Germinal center (tissue), 1 donor: Measurements from ENCODE around the gene NFYC.
A peak's percentile ranks its signal among the peaks of the same experiment; 100 is the strongest.

Source experiments
- DNase-seq: peaks from one replicate; pipeline ENCODE4 v3.0.0; 2012; ENCODE audit warnings: mixed read lengths, low spot score

NFYC gene

DNA sequence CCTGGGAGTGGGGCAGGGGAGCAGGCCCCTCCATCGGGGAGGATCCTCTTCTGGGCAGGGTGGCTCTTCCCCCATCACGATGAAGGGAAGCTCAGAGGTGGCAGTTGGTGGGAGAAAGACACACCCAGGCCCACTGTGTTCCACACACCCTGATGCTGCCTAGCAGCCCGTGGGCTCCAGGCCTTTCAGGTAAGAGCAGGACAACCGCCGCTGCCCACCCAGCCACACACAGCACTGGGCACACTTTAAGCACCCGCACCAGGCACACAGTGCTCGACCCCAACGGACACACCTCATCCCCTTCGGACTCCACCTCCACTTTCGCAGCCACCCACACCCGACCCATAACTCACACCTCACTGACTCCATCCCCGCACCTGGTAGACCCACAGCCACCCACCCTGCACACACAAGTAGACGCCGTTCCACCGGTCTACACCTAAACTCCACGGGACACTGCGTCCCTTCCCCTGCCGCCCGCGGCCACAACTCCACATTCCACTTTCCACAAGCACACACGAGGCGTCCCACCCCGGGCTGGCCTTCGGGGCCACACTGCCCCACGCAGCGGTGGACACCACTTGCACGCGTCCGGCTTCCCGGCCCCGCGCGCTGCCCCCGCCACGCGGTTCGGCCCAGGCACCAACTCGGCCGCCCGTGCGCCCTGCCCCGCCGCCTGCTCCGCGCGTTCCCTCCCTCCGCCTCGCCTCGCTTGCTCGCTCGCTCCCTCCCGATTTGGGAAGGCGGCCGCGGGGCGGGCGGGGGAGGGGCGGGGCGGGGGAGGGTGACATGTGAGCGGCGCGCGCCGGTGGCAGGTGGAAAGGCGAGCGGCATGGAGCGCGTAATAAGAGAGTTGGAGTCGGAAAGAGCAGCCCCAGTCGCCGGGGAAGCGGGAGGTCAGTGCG, 91.7 kb downstream of the NFYC start, which contains the start of gene KCNQ4:
TSS of gene KCNQ4 (plus strand) at position 787 of the 905 bp plus-strand sequence. CDS start 307 bp downstream, outside the sequence.
- DNase-seq = peak; percentile 40

DNA sequence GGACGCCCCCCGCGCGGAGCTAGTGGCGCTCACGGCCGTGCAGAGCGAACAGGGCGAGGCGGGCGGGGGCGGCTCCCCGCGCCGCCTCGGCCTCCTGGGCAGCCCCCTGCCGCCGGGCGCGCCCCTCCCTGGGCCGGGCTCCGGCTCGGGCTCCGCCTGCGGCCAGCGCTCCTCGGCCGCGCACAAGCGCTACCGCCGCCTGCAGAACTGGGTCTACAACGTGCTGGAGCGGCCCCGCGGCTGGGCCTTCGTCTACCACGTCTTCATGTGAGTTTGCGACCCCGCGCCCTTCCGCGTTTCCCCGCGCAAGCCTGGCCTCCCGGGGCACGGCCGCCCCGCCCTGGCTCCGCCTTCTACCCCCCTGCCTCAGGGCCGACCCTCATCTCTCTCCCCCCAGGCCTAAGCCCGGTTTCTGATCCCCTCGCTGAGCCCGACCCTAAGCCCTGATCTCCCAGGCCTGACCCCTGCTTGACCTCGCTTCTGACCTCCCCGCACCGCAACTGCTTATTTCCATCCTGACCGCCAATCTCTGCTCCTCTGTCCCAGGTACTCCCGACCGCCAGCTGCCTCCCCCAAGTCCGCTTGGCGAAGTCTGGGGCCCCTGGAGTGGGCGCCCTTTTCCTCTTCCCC, 92.8 kb downstream of the NFYC start:
- no peak for DNase-seq

DNA sequence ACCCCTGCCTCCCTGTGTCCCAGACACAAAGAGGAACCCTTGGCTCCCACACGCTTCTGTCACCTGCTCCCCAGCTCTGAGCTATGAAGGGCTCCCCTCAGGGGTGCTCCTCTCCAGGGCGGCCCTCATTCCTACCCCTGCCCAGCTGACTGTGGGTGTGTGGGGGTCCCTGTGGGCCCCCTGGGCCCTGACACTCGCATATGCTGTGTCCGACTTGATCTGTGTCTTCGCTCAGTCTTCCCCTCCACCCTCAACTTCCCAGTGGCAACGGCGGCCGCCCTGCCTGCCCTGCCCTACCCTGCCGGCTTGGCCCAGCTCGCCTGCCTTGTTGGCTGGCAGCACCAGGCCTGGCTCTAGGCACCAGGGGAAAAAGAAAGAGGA, 93.3 kb downstream of the NFYC start:
- DNase-seq = no peak

DNA sequence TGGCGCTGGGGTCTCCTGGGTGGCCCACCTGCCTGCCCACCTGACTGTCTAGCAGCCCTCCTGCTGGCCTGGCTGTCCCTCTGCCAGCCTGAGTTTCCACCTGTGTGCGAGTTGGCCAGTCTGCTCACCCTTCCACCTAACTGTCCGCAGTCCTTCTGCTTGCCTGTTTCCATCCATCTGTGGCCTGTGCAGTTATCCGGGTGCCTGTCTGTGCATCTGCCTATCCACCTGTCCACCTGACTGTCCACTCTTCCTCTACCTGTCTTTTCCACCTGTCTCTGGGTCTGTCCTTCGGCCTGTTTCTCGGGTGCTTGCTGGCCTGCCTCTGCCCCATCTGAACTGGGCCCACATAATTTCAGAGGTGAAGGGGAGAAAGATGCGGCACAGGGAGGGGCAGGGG, 93.9 kb downstream of the NFYC start:
- DNase-seq = no peak

DNA sequence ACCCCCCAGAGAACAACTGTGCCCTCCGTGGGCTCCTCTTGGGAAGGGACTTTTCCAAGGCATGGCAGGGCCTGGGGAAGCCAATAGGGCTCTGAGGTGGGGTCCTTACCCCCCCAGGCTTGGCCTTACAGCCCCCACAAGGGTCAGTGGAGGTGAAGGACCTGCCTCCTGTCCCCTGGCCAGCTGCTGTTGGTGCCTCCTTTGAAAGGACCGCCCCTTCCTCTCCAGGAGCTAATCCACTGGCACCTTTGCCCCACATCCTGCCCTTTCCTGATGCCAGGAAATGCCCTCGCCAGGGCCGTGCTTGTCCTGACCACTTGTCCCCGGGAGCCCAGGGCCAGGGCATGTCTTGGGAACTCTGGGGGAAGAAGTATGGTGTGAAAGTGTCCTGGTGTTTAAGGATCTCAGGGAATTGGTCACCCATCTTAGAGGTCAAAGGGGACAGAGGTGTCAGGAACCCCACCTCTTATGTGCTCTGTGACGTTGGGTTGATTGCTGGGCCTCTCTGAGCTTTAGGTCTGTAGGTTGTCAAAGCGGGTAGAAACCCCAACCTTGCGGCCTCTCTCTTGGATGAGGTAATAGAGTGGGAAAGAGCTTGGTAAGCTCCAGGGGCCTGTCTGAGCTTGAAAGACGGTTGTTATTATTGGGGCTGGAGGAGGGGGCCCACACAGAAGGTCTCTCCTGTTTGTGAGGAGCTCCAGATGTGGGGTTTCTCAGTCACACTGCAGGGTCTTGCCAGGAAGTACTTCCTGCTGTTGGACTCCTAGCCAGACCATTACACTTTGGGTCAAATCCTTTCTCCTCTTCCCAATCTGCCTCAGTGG, 94.9 kb downstream of the NFYC start:
- DNase-seq = no peak

DNA sequence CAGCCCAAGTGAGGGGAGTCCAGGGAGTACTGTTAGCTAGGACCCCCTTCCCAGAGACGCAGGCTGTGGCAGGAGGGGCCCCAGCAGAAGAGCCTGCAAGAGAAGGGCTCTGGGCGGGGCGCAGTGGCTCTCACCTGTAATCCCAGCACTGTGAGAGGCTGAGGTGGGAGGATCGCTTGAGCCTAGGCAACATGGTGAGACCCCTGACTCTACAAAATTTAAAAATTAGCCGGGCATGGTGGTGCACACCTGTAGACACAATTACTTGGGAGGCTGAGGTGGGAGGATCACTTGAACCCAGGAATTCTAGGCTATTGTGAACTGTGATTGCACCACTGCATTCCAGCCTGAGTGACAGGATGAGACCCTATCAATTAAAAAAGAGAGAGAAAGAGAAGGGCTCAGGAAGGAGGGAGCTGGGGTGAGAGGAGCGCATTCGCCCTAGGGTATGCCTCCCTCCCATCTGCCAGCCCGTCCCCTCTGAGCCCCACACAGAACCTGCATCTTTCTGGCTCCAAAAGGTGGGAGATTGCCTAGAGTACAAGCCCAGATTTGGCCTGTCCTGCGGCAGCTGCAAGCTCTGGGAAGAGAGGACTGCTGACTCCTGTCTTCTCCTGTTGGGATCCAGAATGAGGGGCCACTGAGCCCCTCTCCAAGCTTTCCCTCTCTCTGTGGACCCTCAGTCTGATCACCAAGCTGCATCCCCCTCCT, 95.6 kb downstream of the NFYC start:
- DNase-seq = no peak

DNA sequence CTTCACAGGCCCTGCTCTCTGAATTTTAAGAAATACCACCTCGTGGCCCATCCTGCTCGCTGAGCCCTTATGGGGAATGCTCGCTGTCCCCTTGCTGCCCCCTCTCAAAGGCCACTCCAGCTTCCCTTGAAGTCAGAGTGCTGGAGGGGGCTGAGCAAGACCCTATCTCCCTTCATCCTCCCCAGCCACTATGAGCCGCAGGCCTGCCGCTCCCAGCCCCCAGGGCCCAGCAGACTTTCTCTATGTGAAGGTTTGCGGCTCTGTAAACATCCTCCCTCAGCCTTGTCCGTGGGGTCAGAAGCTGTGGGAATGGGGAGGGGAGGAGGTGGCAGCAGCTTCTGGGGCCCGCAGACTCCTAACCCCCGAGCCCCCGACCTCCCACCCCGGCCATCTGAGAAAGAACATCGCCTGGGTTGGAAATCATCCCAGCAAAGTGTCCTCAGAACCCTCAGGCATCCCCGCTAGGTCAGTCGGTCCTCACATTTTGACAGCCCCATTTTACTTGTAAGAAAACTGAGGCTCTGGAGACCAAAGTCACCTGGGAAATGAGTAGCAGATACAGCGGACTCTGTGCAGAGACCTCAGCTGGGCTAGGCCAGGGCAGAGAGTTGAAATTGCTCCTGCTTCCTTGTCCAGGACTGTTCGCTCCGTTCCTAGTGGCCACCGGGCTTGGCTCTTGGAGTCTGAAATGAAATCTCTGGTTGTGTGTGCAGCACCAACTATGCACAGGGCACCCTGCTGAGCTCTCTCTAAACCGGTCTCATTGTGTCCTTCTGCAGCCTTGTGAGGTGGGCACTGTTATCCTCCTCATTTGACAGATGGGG, 96.4 kb downstream of the NFYC start:
- no peak for DNase-seq

DNA sequence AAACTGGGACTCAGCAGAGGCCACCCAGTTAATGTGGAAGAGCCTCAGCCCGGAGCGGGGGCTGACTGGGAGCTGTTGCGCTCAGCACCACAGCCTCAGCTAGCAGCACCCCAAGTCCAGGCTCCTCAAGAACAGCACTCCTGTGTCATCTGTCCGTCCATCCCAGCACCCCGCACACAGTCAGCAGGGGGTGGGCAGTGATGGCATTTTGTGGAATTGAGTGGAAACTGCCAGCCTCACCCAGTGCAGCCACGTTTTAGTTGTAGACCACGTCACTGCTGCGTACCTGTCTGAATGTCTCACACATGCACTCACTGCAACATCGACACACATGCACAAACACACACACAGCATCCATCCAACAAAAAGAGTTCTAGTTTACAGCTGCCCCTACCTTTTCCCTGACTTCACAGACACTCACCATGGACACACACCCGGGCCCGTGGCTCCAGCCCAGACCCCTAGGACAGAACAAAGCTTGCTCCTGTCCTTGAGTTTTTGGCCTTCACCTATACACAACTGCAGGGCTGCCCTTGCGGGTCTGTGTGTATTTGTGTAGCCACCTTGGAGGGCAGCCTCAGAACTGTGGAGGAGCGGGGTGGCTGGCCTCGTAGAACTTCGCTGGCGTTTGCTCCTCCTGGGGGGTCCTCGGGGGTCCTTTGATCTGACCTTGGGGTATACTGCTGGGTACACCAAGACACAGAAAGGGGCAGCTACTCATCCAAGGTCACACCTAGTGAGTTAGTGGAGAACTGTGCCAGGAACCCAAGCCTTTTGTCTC, 97.2 kb downstream of the NFYC start:
- DNase-seq = no peak

DNA sequence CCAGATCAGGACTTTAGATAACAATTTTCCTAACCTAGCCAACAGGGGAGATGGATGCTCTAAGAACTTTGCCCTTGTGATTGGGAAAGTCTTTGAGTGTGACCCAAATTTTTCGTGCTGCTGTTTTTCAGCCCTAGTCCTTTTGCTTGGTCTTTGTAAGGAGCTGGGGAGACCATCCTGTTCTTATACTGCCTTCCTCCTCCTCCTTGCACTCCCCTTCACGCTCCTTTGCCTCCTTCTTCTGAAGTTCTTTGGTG, 97.8 kb downstream of the NFYC start:
- DNase-seq = no peak

DNA sequence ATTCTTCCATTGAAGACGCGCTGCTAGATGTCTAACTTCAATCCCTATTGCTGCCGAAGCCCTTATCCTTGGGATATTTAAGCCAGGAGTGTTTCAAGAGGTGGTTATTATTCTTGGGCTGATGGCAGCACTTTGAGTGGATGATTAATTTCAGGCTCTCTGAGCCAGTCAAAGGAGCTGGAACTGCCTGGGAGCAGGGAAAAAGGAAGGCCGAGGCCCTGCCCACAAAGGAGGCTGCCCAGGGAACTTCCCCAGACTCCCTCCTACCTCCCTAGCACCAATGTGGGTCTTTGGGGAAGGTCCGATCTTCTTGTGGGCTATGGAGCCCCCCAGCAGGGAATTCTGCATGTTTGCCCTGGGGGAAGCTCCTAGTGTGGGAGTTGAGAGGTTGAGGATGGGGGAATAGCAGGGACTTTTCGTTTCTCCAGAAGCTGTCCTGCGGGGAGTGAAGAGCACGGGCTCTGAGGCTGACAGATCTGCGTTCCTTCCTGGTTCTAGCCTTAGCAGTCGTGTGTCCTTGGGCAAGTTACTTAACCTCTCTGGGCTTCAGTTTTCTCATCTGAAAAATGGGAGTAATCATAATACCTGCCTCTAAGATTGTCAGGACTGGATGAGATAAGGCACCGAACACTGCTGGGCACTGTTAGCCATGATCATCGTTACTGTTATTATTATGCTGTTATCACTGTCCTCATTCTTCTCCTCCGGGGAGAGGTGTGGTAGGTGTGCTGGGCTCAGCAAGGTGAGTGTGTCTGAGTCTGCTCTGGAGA, 98.3 kb downstream of the NFYC start:
- no peak for DNase-seq

DNA sequence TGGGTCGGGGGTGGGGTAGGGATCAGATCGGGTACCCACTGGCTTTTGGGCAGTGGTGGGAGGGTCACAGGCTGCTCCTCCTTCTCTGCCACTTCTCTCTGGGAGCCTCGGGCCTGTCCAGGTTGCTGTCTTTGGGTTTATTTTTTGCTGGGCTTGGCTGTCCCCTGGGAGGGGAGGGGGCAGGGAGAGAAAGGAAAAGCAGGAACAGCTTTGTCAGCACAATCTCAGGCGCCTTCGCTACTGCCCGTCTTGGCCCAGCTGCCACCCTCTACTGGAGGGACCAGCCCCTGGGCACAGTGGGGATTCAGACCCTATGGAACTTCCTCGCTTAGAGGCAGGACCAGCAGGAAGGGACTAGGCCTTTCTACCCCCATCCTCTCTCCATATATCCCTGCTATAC, 100.5 kb downstream of the NFYC start:
- no peak for DNase-seq

DNA sequence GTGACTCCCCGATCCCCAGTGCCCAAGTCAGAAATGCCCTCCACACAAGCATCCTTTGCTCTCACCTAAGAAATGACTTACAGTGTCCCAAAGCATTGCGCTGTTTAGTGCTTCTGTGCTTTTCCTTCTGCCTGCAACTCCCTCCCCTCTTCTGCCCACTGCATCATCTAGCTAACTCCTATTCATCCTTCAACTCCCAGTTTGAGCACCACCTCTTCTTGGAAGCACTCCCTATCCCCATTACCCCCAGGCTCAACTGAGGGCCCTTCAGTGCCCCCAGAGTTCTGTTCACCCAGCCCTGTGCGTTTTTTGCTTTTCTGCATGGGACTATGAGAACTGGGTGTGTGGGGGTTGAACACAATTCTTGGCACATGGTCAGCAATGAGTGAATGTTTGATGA, 102.1 kb downstream of the NFYC start:
- no peak for DNase-seq

DNA sequence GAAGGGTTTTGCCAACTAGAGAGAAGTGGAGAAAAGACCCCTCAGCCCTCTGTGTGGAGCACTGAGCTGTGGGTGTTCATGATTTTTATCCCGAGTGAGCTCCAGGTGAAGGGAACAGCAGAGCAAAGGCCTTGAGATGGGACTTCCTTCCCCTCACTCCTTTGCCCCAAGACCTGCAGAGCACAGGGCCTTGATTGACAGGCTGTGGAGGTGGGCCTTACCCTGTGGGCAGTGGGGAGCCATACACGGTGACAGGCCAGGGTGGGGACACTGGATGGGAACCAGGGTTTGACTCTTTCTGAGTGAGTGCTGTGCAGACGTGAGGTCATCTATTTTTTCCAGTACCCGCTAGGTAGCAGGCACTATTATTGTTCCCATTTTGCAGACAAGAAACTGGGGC, 102.5 kb downstream of the NFYC start:
- DNase-seq = no peak

DNA sequence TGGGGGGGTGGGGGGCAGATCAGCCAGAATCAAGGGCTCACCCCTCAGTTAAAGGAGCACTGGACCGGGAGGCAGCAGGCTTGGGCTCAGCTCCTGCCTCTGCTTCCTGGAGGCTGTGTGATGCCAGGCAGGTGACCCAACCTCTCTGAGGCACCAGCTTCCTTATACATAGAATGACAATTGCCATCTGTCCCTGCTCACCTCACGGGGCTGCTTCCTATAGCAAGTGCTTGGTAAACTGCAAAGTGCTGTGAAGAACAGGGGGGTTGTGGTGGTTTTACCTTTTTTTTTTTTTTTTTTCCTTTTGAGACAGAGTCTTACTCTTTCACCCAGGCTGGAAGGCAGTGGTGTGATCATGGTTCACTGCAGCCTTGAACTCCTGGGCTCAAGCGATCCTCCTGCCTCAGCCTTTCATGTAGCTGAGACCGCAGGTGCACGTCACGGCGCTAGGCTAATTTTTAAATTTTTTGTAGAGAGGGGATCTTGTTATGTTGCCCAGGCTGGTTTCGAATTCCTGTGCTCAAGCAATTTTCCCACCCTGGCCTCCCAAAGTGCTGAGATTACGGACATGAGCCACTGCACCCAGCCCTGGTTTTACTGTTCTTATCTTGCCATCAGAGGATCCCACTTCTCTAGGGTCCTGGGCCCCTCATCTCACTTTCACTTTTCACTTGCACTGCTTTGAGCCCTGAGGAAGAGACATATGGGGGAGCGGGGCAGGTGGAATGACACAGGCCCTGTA, 103.6 kb downstream of the NFYC start:
- DNase-seq = no peak

DNA sequence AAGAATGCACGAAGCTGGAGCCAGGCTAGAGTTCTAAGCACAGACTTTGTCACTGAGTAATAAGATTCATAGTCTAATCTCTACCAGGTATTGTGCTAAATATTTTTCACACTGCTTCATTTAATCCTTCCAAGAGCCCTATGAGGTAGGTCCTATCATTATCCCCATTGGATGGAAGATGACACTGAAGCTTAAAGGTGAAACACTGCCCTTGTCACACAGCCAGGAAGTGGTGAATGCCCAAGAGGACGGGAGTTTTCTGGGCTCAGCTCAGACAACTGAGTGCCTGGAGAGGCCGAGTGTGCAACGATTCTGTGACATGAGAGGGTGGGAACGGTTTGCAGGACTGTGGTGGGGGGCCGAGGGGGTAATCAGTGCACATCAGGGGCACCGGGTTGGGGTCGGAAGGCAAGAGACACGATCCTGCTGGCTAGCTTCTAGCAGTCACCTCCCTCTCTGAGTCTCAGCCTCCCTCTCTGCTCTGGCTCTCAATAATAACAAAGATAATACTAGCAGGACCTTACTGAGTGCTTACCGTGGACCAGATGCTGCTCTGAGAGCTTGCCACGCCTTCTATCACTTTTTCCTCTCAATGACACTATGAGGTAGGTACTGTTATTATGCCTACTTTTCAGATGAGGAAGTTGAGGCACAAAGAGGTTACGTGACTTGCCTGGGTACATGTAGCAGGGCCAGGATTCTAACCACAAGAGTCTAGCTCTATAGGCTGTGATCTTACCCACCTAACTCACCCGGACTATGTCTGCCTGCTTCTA, 104.5 kb downstream of the NFYC start:
- no peak for DNase-seq

DNA sequence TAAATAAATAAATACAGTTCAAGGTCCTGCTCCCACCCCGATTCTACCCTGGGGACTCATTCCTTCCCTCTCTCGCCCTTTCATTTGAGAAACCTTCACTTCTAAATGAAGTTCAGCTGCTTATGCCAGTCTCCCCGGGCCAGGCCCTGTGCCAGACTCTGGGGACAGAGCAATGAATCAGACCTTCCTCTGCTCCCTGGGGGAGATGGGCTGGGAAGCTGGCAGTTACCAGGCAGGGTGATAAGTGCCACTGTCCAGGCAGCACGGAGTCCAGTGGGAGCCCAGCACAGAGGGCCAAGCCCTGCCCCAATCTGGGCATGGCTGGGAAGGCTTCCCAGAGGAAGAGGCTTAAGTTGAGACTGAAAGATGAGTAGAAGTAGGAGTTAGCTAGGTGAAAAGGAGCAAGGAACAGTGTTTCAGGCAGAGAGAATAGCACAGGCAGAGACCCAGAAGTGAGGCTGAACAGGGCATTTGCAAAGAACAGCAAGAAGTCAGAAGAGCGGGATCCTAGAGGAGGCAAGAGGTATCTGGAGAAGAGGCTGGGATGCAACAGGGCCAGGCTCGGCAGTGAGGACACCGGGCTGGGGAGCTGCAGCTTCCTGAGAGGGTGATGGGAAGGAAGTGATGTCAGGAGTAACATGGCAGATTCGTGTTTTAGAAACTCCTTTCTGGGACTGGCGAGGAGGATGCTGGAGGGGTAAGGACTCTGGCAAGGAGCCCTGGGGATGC, 105.6 kb downstream of the NFYC start:
- no peak for DNase-seq

DNA sequence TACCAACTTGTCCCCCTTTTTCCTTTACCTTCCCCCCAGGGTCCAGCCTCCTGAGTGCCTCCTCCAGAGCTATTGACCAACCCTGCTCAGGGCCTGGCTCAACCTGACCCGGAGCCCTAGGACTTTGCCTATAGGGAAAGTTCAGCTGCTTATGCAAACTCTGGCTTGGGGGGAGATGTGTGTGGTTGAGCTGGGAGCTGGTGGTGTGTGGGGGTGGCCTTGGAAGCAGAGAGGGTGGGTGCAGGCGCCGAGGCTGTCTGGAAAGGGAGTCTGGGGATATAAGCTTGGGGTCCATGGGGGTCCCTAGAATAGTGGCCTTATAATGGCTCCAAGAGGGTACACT, 106.1 kb downstream of the NFYC start:
- DNase-seq = no peak
